OCI-LY1 (cell line): ENCODE measurements around the gene HOXC5.

Experiments used
- H2AFZ ChIP-seq: fragments of 200-600 bp; sonication (generic), shearing (Covaris generic); 2 replicates; pipeline ENCODE4 v1.6.0; 2014; ENCODE audit warnings: antibody characterized with exemption, mild to moderate bottlenecking, low read length
- H3F3A ChIP-seq: fragments of 200-600 bp; sonication (generic), shearing (Covaris generic); 2 replicates; pipeline ENCODE4 v1.6.0; 2014; ENCODE audit warnings: mild to moderate bottlenecking, antibody characterized with exemption, low read length, moderate library complexity; ENCODE audit not compliant: insufficient read depth
- H3K27ac ChIP-seq: fragments of 200-600 bp; sonication (generic); 2 replicates; pipeline ENCODE4 v1.5.1; 2014; ENCODE audit warnings: low read length, mixed run types, mild to moderate bottlenecking, low read depth; ENCODE audit not compliant: poor library complexity, severe bottlenecking
- H3K27me3 ChIP-seq: fragments of 200-600 bp; sonication (generic); 2 replicates; pipeline ENCODE4 v1.6.0; 2014; ENCODE audit warnings: antibody characterized with exemption, mild to moderate bottlenecking, low read length, moderate library complexity; ENCODE audit not compliant: insufficient read depth
- H3K36me3 ChIP-seq: fragments of 200-600 bp; sonication (generic); 2 replicates; pipeline ENCODE4 v1.6.1; 2014; ENCODE audit warnings: mild to moderate bottlenecking, antibody characterized with exemption, low read length, moderate library complexity, mixed read lengths; ENCODE audit not compliant: insufficient read depth
- H3K4me1 ChIP-seq: fragments of 200-600 bp; sonication (generic); 2 replicates; pipeline ENCODE4 v1.5.1; 2014; ENCODE audit warnings: mild to moderate bottlenecking, low read length, moderate library complexity; ENCODE audit not compliant: insufficient read depth, severe bottlenecking
- H3K4me2 ChIP-seq: fragments of 200-600 bp; sonication (generic), shearing (Covaris generic); 2 replicates; pipeline ENCODE4 v1.6.1; 2014; ENCODE audit warnings: low read length
- H3K4me3 ChIP-seq: fragments of 200-600 bp; sonication (generic); 2 replicates; pipeline ENCODE4 v1.5.1; 2014; ENCODE audit warnings: low read length, low read depth, mild to moderate bottlenecking, mixed read lengths; ENCODE audit not compliant: poor library complexity, severe bottlenecking
- H3K79me2 ChIP-seq: fragments of 200-600 bp; shearing (Covaris generic); 2 replicates; pipeline ENCODE4 v1.6.1; 2016; ENCODE audit warnings: mixed run types, low read length, mixed read lengths; ENCODE audit not compliant: insufficient read depth
- H3K9ac ChIP-seq: fragments of 200-600 bp; sonication (generic), shearing (Covaris generic); 2 replicates; pipeline ENCODE4 v1.6.1; 2014; ENCODE audit warnings: mild to moderate bottlenecking, low read length, mixed read lengths
- H3K9me2 ChIP-seq: fragments of 200-600 bp; sonication (generic), shearing (Covaris generic); 2 replicates; pipeline ENCODE4 v1.6.1; 2014; ENCODE audit warnings: low read depth, mild to moderate bottlenecking, low read length, mixed read lengths
- H3K9me3 ChIP-seq: fragments of 200-600 bp; shearing (Covaris generic); 2 replicates; pipeline ENCODE4 v1.6.1; 2014; ENCODE audit warnings: low read length, mixed read lengths
- H4K20me1 ChIP-seq: fragments of 200-600 bp; sonication (generic), shearing (Covaris generic); 2 replicates; pipeline ENCODE4 v1.6.0; 2016; ENCODE audit warnings: mild to moderate bottlenecking, low read length; ENCODE audit not compliant: insufficient read depth
- EZH2 ChIP-seq: fragments of 200-600 bp; sonication (generic), shearing (Covaris generic); IDR thresholded peaks from 2 replicates; pipeline ENCODE4 v1.8.0; 2017; ENCODE audit warnings: borderline replicate concordance, mixed run types, mild to moderate bottlenecking, antibody characterized with exemption, low read length, moderate library complexity, mixed read lengths
- TF ChIP-seq, protein P1 (sequence below): fragments of 200-600 bp; sonication (generic), shearing (Covaris generic); IDR thresholded peaks from 2 replicates; pipeline ENCODE4 v1.5.1; 2017; ENCODE audit warnings: mild to moderate bottlenecking, antibody characterized with exemption, low read length, moderate library complexity, mixed read lengths

HOXC5 gene

DNA sequence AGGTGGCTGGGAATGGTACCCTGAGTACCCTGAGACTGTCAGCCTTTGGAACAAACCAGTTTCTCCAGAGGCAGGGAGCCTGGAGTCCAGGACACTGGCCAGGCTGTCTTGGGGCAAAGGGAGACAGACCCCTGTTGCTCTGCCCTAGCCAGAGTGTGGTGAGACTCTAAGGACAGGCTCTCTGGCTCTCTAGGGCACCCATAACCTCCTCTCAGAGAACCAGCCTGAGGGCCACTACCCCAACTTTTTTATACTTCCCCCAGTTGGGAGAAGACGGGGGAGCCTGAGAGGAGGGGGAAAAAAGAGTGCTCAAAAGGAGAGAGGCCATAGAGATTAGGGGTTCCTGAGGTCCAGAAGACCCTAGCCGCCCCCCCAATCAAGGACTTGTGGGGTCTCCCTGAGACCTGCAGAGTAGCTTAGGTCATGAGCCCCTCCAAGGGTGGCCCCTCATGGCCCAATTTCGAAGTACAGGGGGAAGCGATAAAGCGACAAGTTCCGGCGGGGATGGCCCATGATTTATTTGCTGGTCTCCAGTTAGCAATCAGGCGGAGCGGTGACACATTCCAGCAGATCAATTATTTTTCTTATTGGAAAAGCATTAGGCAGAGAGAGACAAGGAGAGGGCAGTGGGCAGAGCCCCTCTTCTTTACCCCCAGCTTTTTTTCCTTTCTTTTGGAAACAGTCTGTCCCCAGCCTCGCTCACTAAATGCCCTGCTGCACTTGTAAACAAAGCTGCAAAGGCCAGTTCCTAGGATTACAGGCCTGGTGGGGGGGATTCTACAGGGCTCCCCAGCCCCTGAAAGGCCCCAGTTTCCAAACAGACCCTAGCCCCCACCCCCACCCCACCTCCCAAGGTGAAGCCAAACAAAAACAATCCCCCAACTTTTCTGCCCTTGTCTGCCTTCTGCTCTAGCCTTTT lies 22.5 kb upstream of the HOXC5 start:
- no peaks in the 10 kb centered on the region for H3K79me2 ChIP-seq
- H3K4me2 ChIP-seq = no peak overlapping the region
- no peaks in the 10 kb centered on the region for H4K20me1 ChIP-seq
- TF ChIP-seq, protein P1, sequence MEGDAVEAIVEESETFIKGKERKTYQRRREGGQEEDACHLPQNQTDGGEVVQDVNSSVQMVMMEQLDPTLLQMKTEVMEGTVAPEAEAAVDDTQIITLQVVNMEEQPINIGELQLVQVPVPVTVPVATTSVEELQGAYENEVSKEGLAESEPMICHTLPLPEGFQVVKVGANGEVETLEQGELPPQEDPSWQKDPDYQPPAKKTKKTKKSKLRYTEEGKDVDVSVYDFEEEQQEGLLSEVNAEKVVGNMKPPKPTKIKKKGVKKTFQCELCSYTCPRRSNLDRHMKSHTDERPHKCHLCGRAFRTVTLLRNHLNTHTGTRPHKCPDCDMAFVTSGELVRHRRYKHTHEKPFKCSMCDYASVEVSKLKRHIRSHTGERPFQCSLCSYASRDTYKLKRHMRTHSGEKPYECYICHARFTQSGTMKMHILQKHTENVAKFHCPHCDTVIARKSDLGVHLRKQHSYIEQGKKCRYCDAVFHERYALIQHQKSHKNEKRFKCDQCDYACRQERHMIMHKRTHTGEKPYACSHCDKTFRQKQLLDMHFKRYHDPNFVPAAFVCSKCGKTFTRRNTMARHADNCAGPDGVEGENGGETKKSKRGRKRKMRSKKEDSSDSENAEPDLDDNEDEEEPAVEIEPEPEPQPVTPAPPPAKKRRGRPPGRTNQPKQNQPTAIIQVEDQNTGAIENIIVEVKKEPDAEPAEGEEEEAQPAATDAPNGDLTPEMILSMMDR = no peak
- TF ChIP-seq EZH2 = no peak
- peaks cover 10% of the 10 kb centered on the region; the same call in 1 of the 2 replicates for H3K27me3 ChIP-seq
- H2AFZ ChIP-seq = no peak overlapping the region
- H3K4me3 ChIP-seq = no peak overlapping the region
- no peaks in the 10 kb centered on the region for H3K36me3 ChIP-seq
- no peak overlapping the region for H3K27ac ChIP-seq
- no peaks in the 10 kb centered on the region for H3F3A ChIP-seq
- H3K9me3 ChIP-seq = no peaks in the 10 kb centered on the region
- no peak overlapping the region for H3K9ac ChIP-seq
- peaks cover 6% of the 10 kb centered on the region for H3K4me1 ChIP-seq
- no peaks in the 10 kb centered on the region for H3K9me2 ChIP-seq

DNA sequence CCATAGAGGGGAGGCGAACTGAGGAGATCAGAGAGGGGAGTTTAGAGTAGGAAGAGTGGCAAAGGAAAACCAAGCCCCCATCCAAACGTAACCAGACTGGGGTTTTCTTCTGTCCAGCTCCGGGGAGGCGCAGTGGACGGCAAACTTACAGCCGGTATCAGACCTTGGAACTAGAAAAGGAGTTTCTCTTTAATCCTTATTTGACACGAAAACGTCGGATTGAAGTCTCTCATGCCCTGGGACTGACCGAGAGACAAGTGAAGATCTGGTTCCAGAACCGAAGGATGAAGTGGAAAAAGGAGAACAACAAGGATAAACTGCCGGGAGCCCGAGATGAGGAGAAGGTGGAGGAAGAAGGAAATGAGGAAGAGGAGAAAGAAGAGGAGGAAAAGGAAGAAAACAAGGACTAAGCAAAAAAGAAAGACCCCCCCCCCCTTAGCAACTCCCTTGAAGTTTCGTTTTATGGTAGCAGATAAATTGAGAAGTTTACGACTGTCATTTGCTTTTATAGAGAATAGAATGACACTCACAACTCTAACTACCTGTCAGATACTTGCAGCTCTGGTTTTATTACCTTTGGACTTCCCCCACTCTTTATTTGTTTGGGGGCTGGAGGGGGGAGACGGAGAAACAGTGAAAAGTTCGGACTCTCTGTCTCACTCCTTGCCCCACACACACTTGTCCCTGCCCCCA lies 21.7 kb upstream of the HOXC5 start:
- Histone ChIP-seq H3K9ac (no peak overlapping the region), H3K27ac (no peak overlapping the region)

More for the DNA sequence above, 21.7 kb upstream of the HOXC5 start:
- H3K9me3 ChIP-seq = no peaks in the 10 kb centered on the region
- no peaks in the 10 kb centered on the region for H3K36me3 ChIP-seq
- H3K4me2 ChIP-seq = no peak overlapping the region; the same call in 1 of the 2 replicates
- no peak overlapping the region for H2AFZ ChIP-seq
- H3K9me2 ChIP-seq = no peaks in the 10 kb centered on the region
- no peaks in the 10 kb centered on the region for H3F3A ChIP-seq
- H4K20me1 ChIP-seq = no peaks in the 10 kb centered on the region
- H3K4me1 ChIP-seq = peaks cover 5% of the 10 kb centered on the region
- peaks cover 10% of the 10 kb centered on the region; the same call in 1 of the 2 replicates for H3K27me3 ChIP-seq
- H3K79me2 ChIP-seq = no peaks in the 10 kb centered on the region
- H3K4me3 ChIP-seq = no peak overlapping the region
- TF ChIP-seq EZH2 = no peak
- TF ChIP-seq, protein P1 = no peak
